Pancreas (tissue), 10 donors: ENCODE results near the gene CTAGE4. TPM values are rescaled to one million over a fixed set of nuclear protein-coding genes. Genes with fewer than 3 reads are reported as not detected.
"Not testable (repeated sequence)": the region's sequence is repeated elsewhere in the genome, so short reads cannot be mapped to it uniquely, and the experiment has no call there.

ENCODE experiments used
- ATAC-seq, 4 donors: fragments of 200-7000 bp; cut with Tn5 transposase; one replicate each; pipeline versions ENCODE4 v1.8.0 to v1.9.1; 2020; ENCODE audit warnings: mild to moderate bottlenecking in 4 of 4, moderate library complexity in 4 of 4
- DNase-seq, 6 donors: peaks; one replicate each; pipeline ENCODE4 v3.0.0-alpha.2; 2020
- FAIRE-seq: peaks from 2 replicates; lab custom pipeline; 2012; peaks lifted over from hg19 to GRCh38; lab: Jason Lieb, UNC
- H3K27ac ChIP-seq, 4 donors: fragments of 200-600 bp; sonication (generic); 1 replicate in 3 of 4; 2 replicates in 1 of 4; pipeline versions ENCODE4 v1.5.0 to v1.8.0; 2020
- H3K27me3 ChIP-seq, 4 donors: fragments of 200-600 bp; one replicate each; pipeline ENCODE4 v1.8.0; 2021
- H3K36me3 ChIP-seq, 3 donors: fragments of 200-600 bp; sonication (generic) in 1 of 3; one replicate each; pipeline versions ENCODE4 v1.5.0 to v1.8.0; 2020 to 2021
- H3K4me1 ChIP-seq, 3 donors: fragments of 200-600 bp; one replicate each; pipeline ENCODE4 v1.8.0; 2021
- H3K4me3 ChIP-seq, 4 donors: fragments of 200-600 bp; sonication (generic) in 2 of 4; one replicate each; pipeline versions ENCODE4 v1.5.0 to v1.8.0; 2020 to 2021
- H3K9me3 ChIP-seq, 4 donors: fragments of 200-600 bp; one replicate each; pipeline ENCODE4 v1.8.0; 2021
- CTCF ChIP-seq, 4 donors: fragments of 200-600 bp; sonication (generic) in 3 of 4; IDR thresholded peaks; one replicate each; pipeline versions ENCODE4 v1.5.0 to v1.8.0; 2021; ENCODE audit warnings: antibody characterized with exemption in 4 of 4
- WGBS, 2 donors: extraction: QIAGEN DNeasy Blood & Tissue Kit; methylation state at CpG; one replicate each; pipeline ENCODE4 v1.1.7; 2013; 5-methylcytosine and 5-hydroxymethylcytosine counted together
- intact Hi-C, 3 donors: fragments of 100-400 bp; cut with DNase I; formaldehyde crosslinking; loops; one replicate each; pipeline versions ENCODE4 v1.11.1 to v1.14.2; 2022
- polyA plus RNA-seq, 2 donors: library from polyadenylated mRNA; stranded (reverse); fragments of 200-250 nt; gene quantifications; one replicate each; pipeline ENCODE4 v1.2.3, GENCODE V29; 2013
- total RNA-seq, 6 donors: library from RNA; stranded (reverse); fragmentation: NEBNext Ultra II Directional in 4 of 6; extraction: Animal tissue kit (Norgen Biotek cat#: 25700) in 4 of 6; gene quantifications; one replicate each; pipeline versions ENCODE4 v1.2.1 to v1.2.4, GENCODE V29; 2021 to 2023
- donor health status: healthy with polysubstance abuse.
- donor health status: DM: no; HTN: no; CAD: no; lungs with moderate emphysema.
- donor health status: DM: no; HTN: no; CAD: no.
- donor health status: control.
- donor health status: control.
- donor health status: Bipolar disorder and iron deficiency.
- donor health status: DM: yes; HTN: yes; CAD: no.
- donor health status: DM: no; HTN: no; CAD: no.
- donor health status: DM: no; HTN: no; CAD: no.
- donor health status: DM: yes; HTN: yes; CAD: no.

Gene CTAGE4
- total RNA-seq (1 to 10 TPM in 4 of 6 donors, under 1 TPM in 2; 0.51 to 5.4 (median 1.5) TPM), polyA plus RNA-seq (1 to 10 TPM; 2.7 to 4.0 TPM)

GRCh38 chr7:144183166-144183565 is at the start of gene CTAGE4:
TSS of gene CTAGE4 (plus strand) at chr7:144183466. CDS start at chr7:144183504, 38 bp downstream.
- DNase-seq, H3K27ac ChIP-seq, H3K9me3 ChIP-seq, H3K4me3 ChIP-seq, FAIRE-seq, H3K27me3 ChIP-seq, H3K4me1 ChIP-seq, H3K36me3 ChIP-seq, ATAC-seq, intact Hi-C loops: not testable (repeated sequence)
- no CpG with 5 or more reads among the region's 19 CpGs for WGBS, 2 donors

- Histone ChIP-seq H3K36me3 (no peaks in the 10 kb centered on the region), H3K4me1 (no peaks in the 10 kb centered on the region), H3K4me3 (no peak overlapping the region), H3K9me3 (no peaks in the 10 kb centered on the region), H3K27ac (no peak overlapping the region), H3K27me3 (no peaks in the 10 kb centered on the region)
- DNase-seq (no peak), FAIRE-seq (no peak), ATAC-seq (no peak)
- intact Hi-C loops: no loop called here
- TF ChIP-seq CTCF (IDR thresholded peaks at IDR 0.05): no peak
- 66 to 72% methylated on average over 1 of the region's 1 CpG for WGBS, 2 donors
Measured at GRCh38 chr7:144134116-144134515, 49.1 kb upstream of the CTAGE4 start.

- no peak overlapping the region for H3K4me3 ChIP-seq
Measured at GRCh38 chr7:144137501-144137900, 45.8 kb upstream of the CTAGE4 start.

GRCh38 chr7:144142187-144142586 is 41.1 kb upstream of the CTAGE4 start:
- TF ChIP-seq CTCF (IDR thresholded peaks at IDR 0.05): no peak
- H3K36me3 ChIP-seq: no peaks in the 10 kb centered on the region
- ATAC-seq (no peak), DNase-seq (no peak), FAIRE-seq (no peak)
- no peaks in the 10 kb centered on the region for H3K27me3 ChIP-seq
- intact Hi-C loops: no loop called here
- H3K4me1 ChIP-seq: no peaks in the 10 kb centered on the region
- H3K27ac ChIP-seq: no peak overlapping the region
- 85 to 87% methylated on average over 3 of the region's 3 CpGs for WGBS, 2 donors
- H3K9me3 ChIP-seq: no peaks in the 10 kb centered on the region
- H3K4me3 ChIP-seq: no peak overlapping the region

More at GRCh38 chr7:144137501-144137900, 45.8 kb upstream of the CTAGE4 start:
- intact Hi-C loops: no loop called here
- no peak for TF ChIP-seq CTCF (IDR thresholded peaks at IDR 0.05)
- Histone ChIP-seq H3K36me3 (no peaks in the 10 kb centered on the region), H3K27ac (no peak overlapping the region), H3K27me3 (no peaks in the 10 kb centered on the region), H3K4me1 (no peaks in the 10 kb centered on the region), H3K9me3 (no peaks in the 10 kb centered on the region)
- 72 to 85% methylated on average over 1 of the region's 1 CpG for WGBS, 2 donors
- DNase-seq (no peak), FAIRE-seq (no peak), ATAC-seq (no peak)

- no peak for TF ChIP-seq CTCF (IDR thresholded peaks at IDR 0.05)
- no peaks in the 10 kb centered on the region for H3K36me3 ChIP-seq
- intact Hi-C loops: no loop called here
- FAIRE-seq (no peak), DNase-seq (no peak), ATAC-seq (no peak)
- H3K9me3 ChIP-seq: no peaks in the 10 kb centered on the region
- H3K4me3 ChIP-seq: no peak overlapping the region
- 87% methylated on average over 3 of the region's 3 CpGs for WGBS, 2 donors
- no peaks in the 10 kb centered on the region for H3K4me1 ChIP-seq
- H3K27ac ChIP-seq: no peak overlapping the region
- H3K27me3 ChIP-seq: no peaks in the 10 kb centered on the region
Measured at GRCh38 chr7:144144426-144144825, 38.8 kb upstream of the CTAGE4 start.
